ENCODE measurements around the gene RAP1GDS1. TPM values are rescaled to one million over a fixed set of nuclear protein-coding genes. Genes with fewer than 3 reads are reported as not detected.
A peak's percentile ranks its signal among the peaks of the same experiment; 100 is the strongest.
"Not testable (repeated sequence)": the region's sequence is repeated elsewhere in the genome, so short reads cannot be mapped to it uniquely, and the experiment has no call there.

The RAP1GDS1 gene
- total RNA-seq, 2 experiments from 2014 or later = 22.3 to 25.2 TPM

DNA sequence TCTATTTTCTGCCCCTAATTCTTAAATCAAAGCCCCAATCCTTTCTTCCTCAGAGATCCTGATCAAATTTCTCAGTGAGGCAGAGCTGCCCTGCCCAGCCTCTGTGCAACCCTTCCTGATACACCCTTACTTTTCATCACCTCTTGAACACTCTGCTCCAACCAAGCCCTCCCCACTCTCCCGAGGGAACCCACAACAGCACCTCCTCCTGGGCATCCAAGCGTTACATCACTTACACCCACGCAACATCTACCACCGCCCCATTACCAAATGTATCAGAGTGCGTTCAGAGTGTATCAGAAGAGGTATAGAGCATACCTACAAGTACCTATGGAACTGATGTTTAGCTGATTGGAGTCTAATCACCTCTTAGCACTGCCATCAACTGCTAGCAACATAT, 186.5 kb downstream of the RAP1GDS1 start:
- CTCF ChIA-PET = interaction anchor here (1.0 kb wide), 1 partner anchor 14 kb away, joined by 3 read pairs; no protein-coding TSS in a partner anchor
- no peaks in the 10 kb centered on the region for H3K27me3 Mint-ChIP-seq
- no peak overlapping the region for H3K27ac ChIP-seq (ENCODE audit: low read depth in 1 of 2, low read length in 2 of 2)

GRCh38 chr4:98448908-98449307, 187.7 kb downstream of the RAP1GDS1 start:
- ChIA-PET POLR2A (no interaction called here), CTCF (interaction anchor here (1.3 kb wide), 1 partner anchor 478 kb away, joined by 3 read pairs; no protein-coding TSS in a partner anchor)
- Mint-ChIP-seq H3K4me3 (no peak overlapping the region), H3K27ac (no peak overlapping the region), H3K4me1 (ENCODE audit: low read depth) (peaks cover 40% of the 10 kb centered on the region), H3K9me3 (peaks cover 4% of the 10 kb centered on the region), H3K27me3 (no peaks in the 10 kb centered on the region), H3K36me3 (ENCODE audit: low read depth) (peaks cover 2% of the 10 kb centered on the region)
- DNase-seq = peak in 10 of 14 experiments; percentile 4 to 67 (median 15)
- Histone ChIP-seq H3K4me3 (ENCODE audit: low read length) (no peak overlapping the region), H3K36me3 (ENCODE audit: insufficient read depth, low read length) (no peaks in the 10 kb centered on the region), H3K9me3 (ENCODE audit: control insufficient read depth in 1 of 2, insufficient read depth in 1 of 2, low read length in 2 of 2) (no peaks in the 10 kb centered on the region), H3K27ac (ENCODE audit: low read depth in 1 of 2, low read length in 2 of 2) (no peak overlapping the region), H3K4me1 (ENCODE audit: insufficient read depth, low read length) (peaks cover 42% of the 10 kb centered on the region), H3K27me3 (ENCODE audit: control insufficient read depth in 1 of 2, insufficient read depth in 2 of 2, low read length in 2 of 2) (no peaks in the 10 kb centered on the region)
- TF ChIP-seq, protein P1, sequence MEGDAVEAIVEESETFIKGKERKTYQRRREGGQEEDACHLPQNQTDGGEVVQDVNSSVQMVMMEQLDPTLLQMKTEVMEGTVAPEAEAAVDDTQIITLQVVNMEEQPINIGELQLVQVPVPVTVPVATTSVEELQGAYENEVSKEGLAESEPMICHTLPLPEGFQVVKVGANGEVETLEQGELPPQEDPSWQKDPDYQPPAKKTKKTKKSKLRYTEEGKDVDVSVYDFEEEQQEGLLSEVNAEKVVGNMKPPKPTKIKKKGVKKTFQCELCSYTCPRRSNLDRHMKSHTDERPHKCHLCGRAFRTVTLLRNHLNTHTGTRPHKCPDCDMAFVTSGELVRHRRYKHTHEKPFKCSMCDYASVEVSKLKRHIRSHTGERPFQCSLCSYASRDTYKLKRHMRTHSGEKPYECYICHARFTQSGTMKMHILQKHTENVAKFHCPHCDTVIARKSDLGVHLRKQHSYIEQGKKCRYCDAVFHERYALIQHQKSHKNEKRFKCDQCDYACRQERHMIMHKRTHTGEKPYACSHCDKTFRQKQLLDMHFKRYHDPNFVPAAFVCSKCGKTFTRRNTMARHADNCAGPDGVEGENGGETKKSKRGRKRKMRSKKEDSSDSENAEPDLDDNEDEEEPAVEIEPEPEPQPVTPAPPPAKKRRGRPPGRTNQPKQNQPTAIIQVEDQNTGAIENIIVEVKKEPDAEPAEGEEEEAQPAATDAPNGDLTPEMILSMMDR (IDR thresholded peaks at IDR 0.05) = no peak
- intact Hi-C loops (cut with DNase I, micrococcal nuclease) = loop anchor here in 1 of 2 experiments (5.0 kb wide), 1 partner anchor 187 kb away; the partner anchor contains the start of gene RAP1GDS1
- ATAC-seq (ENCODE audit: poor library complexity) = peak; percentile 44

More for the DNA sequence above, 186.5 kb downstream of the RAP1GDS1 start:
- POLR2A ChIA-PET = interaction anchor here (1.3 to 1.8 kb wide), 2 partner anchors 20 to 186 kb away, joined by 3 to 9 read pairs; partner anchors contain the start of gene RAP1GDS1
- Mint-ChIP-seq H3K4me1 (ENCODE audit: low read depth) (peaks cover 35% of the 10 kb centered on the region), H3K27ac (peak overlapping the region; percentile 78), H3K4me3 (peak overlapping the region; percentile 26), H3K36me3 (ENCODE audit: low read depth) (peaks cover 12% of the 10 kb centered on the region), H3K9me3 (no peaks in the 10 kb centered on the region)
- ATAC-seq (ENCODE audit: poor library complexity) = no peak
- no peaks in the 10 kb centered on the region for H3K27me3 ChIP-seq (ENCODE audit: control insufficient read depth in 1 of 2, insufficient read depth in 2 of 2, low read length in 2 of 2)
- intact Hi-C loops (cut with DNase I, micrococcal nuclease) = loop anchor here in 1 of 2 experiments (5.0 kb wide), 1 partner anchor 185 kb away; the partner anchor contains the start of gene RAP1GDS1
- peak in 3 of 14 experiments; percentile 9 to 24 (median 21) for DNase-seq
- TF ChIP-seq, protein P1 (IDR thresholded peaks at IDR 0.05) = no peak
- H3K4me3 ChIP-seq (ENCODE audit: low read length) = no peak overlapping the region
- peaks cover 42% of the 10 kb centered on the region for H3K4me1 ChIP-seq (ENCODE audit: insufficient read depth, low read length)
- H3K9me3 ChIP-seq (ENCODE audit: control insufficient read depth in 1 of 2, insufficient read depth in 1 of 2, low read length in 2 of 2) = no peaks in the 10 kb centered on the region
- peaks cover 4% of the 10 kb centered on the region for H3K36me3 ChIP-seq (ENCODE audit: insufficient read depth, low read length)

- intact Hi-C loops (cut with DNase I, micrococcal nuclease) = no loop called here
- H3K4me1 Mint-ChIP-seq (ENCODE audit: low read depth) = peaks cover 28% of the 10 kb centered on the region
- H3K4me3 ChIP-seq (ENCODE audit: low read length) = no peak overlapping the region
- peaks cover 4% of the 10 kb centered on the region for H3K9me3 Mint-ChIP-seq
- POLR2A ChIA-PET = interaction anchor here (0.7 kb wide), 1 partner anchor 177 kb away, joined by 4 read pairs; no protein-coding TSS in a partner anchor
- DNase-seq = no peak
- H3K27ac Mint-ChIP-seq = no peak overlapping the region
- CTCF ChIA-PET = no interaction called here
- H3K36me3 Mint-ChIP-seq (ENCODE audit: low read depth) = no peaks in the 10 kb centered on the region
- H3K9me3 ChIP-seq (ENCODE audit: control insufficient read depth in 1 of 2, insufficient read depth in 1 of 2, low read length in 2 of 2) = no peaks in the 10 kb centered on the region
- H3K4me1 ChIP-seq (ENCODE audit: insufficient read depth, low read length) = peaks cover 27% of the 10 kb centered on the region
- H3K36me3 ChIP-seq (ENCODE audit: insufficient read depth, low read length) = no peaks in the 10 kb centered on the region
- H3K27me3 ChIP-seq (ENCODE audit: control insufficient read depth in 1 of 2, insufficient read depth in 2 of 2, low read length in 2 of 2) = no peaks in the 10 kb centered on the region
- H3K27ac ChIP-seq (ENCODE audit: low read depth in 1 of 2, low read length in 2 of 2) = no peak overlapping the region
- H3K27me3 Mint-ChIP-seq = no peaks in the 10 kb centered on the region
- TF ChIP-seq, protein P1 (IDR thresholded peaks at IDR 0.05) = no peak
- H3K4me3 Mint-ChIP-seq = no peak overlapping the region
- no peak for ATAC-seq (ENCODE audit: poor library complexity)
Measured at GRCh38 chr4:98452091-98452490, 190.9 kb downstream of the RAP1GDS1 start.

- H3K9me3 Mint-ChIP-seq; H3K27ac Mint-ChIP-seq; H3K36me3 ChIP-seq (ENCODE audit: insufficient read depth, low read length); H3K36me3 Mint-ChIP-seq (ENCODE audit: low read depth); H3K27me3 Mint-ChIP-seq; ATAC-seq (ENCODE audit: poor library complexity); H3K4me1 ChIP-seq (ENCODE audit: insufficient read depth, low read length); H3K27me3 ChIP-seq (ENCODE audit: control insufficient read depth in 1 of 2, insufficient read depth in 2 of 2, low read length in 2 of 2); H3K4me3 Mint-ChIP-seq; H3K4me3 ChIP-seq (ENCODE audit: low read length); H3K9me3 ChIP-seq (ENCODE audit: control insufficient read depth in 1 of 2, insufficient read depth in 1 of 2, low read length in 2 of 2); intact Hi-C loops (cut with DNase I, micrococcal nuclease); H3K4me1 Mint-ChIP-seq (ENCODE audit: low read depth); POLR2A ChIA-PET; DNase-seq; H3K27ac ChIP-seq (ENCODE audit: low read depth in 1 of 2, low read length in 2 of 2): not testable (repeated sequence)
- CTCF ChIA-PET = interaction anchor here (1.4 kb wide), 1 partner anchor 10 kb away, joined by 4 read pairs; no protein-coding TSS in a partner anchor
Measured at GRCh38 chr4:98457422-98457821, 196.2 kb downstream of the RAP1GDS1 start.

- H3K4me3 Mint-ChIP-seq, H3K27ac Mint-ChIP-seq: not testable (repeated sequence)
Measured at GRCh38 chr4:98461121-98461865, 200.1 kb downstream of the RAP1GDS1 start.

More at GRCh38 chr4:98461121-98461865, 200.1 kb downstream of the RAP1GDS1 start:
- H3K4me1 ChIP-seq (ENCODE audit: insufficient read depth, low read length); POLR2A ChIA-PET; H3K27ac ChIP-seq (ENCODE audit: low read depth in 1 of 2, low read length in 2 of 2); H3K4me3 ChIP-seq (ENCODE audit: low read length); H3K4me1 Mint-ChIP-seq (ENCODE audit: low read depth); H3K9me3 Mint-ChIP-seq; H3K27me3 Mint-ChIP-seq; H3K36me3 ChIP-seq (ENCODE audit: insufficient read depth, low read length); H3K36me3 Mint-ChIP-seq (ENCODE audit: low read depth); intact Hi-C loops (cut with DNase I, micrococcal nuclease); CTCF ChIA-PET; H3K9me3 ChIP-seq (ENCODE audit: control insufficient read depth in 1 of 2, insufficient read depth in 1 of 2, low read length in 2 of 2); ATAC-seq (ENCODE audit: poor library complexity); DNase-seq; H3K27me3 ChIP-seq (ENCODE audit: control insufficient read depth in 1 of 2, insufficient read depth in 2 of 2, low read length in 2 of 2): not testable (repeated sequence)

All from CD4-positive, alpha-beta T cell (primary cell).